T1000 (cell line): ENCODE results near the gene UBE2K.
"Not testable (repeated sequence)": the region's sequence is repeated elsewhere in the genome, so short reads cannot be mapped to it uniquely, and the experiment has no call there.

Experiments
- DNase-seq: peaks from one replicate; lab custom pipeline; 2025; ENCODE audit warnings: mixed read lengths; lab: John Stamatoyannopoulos, UW

UBE2K gene

DNA sequence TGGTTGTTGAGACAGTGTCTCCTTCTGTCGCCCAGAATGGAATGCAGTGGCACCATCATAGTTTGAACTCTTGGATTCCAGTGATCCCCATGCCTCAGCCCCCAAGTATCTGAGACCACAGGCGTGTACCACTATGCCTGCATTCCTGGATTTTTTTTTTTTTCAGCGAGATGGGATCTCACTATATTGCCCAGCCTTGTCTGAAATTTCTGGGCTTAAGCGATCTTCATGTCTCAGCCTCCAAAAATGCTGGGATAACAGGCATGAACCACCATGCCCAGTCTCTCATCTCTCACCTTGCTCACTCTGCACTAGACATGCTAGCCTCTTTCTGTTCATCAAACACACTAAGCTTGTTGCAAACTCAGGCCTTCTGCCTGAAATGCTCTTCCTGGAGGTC lies 104.1 kb downstream of the UBE2K start:
- no peak for DNase-seq

GRCh38 chr4:39808231-39808749 lies 110.4 kb downstream of the UBE2K start:
- no peak for DNase-seq

- no peak for DNase-seq
These were observed 114.6 kb downstream of the UBE2K start for GRCh38 chr4:39812500-39812899.

DNA sequence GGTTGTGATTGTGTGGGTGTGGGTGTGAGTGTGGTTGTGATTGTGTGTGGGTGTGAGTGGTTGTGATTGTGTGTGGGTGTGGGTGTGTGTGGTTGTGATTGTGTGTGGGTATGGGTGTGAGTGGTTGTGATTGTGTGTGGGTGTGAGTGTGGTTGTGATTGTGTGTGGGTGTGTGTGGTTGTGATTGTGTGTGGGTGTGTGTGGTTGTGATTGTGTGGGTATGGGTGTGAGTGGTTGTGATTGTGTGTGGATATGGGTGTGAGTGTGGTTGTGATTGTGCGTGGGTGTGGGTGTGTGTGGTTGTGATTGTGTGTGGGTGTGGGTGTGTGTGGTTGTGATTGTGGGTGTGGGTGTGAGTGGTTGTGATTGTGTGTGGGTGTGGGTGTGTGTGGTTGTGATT lies 115.1 kb downstream of the UBE2K start:
- DNase-seq = not testable (repeated sequence)

DNA sequence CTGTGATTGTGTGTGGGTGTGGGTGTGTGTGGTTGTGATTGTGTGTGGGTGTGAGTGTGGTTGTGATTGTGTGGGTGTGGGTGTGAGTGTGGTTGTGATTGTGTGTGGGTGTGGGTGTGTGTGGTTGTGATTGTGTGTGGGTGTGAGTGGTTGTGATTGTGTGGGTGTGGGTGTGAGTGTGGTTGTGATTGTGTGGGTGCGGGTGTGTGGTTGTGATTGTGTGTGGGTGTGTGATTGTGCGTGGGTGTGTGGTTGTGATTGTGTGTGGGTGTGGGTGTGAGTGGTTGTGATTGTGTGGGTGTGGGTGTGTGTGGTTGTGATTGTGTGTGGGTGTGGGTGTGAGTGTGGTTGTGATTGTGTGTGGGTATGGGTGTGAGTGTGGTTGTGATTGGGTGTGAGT lies 115.8 kb downstream of the UBE2K start:
- DNase-seq = not testable (repeated sequence)

- peak; percentile 84 for DNase-seq
These were observed 116.7 kb downstream of the UBE2K start for GRCh38 chr4:39814403-39815185.

DNA sequence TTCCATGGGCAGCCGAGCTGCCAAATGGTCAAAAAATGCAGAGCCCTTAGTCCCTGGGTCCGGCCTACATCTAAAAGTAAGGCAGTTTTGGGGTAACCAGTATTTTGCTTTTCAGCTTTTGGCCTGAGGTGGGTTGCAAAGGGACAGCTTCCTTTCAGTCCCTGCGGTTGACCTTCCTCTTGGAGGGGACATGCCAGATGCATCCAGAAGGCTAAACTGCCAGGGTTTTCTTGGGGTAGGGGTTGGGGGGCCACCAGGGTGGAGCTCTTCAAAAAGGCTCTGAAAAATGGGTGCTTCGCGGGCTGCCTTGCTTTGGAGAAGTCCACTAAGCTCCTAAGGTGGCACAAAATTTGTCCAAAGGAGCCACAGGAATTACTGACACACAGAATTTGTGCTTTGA lies 120.7 kb downstream of the UBE2K start:
- no peak for DNase-seq

- no peak for DNase-seq
These were observed 122.2 kb downstream of the UBE2K start for GRCh38 chr4:39820186-39820585.

- DNase-seq = no peak
These were observed 124.0 kb downstream of the UBE2K start for GRCh38 chr4:39821951-39822350.

GRCh38 chr4:39822662-39823061 lies 124.7 kb downstream of the UBE2K start:
- no peak for DNase-seq

DNA sequence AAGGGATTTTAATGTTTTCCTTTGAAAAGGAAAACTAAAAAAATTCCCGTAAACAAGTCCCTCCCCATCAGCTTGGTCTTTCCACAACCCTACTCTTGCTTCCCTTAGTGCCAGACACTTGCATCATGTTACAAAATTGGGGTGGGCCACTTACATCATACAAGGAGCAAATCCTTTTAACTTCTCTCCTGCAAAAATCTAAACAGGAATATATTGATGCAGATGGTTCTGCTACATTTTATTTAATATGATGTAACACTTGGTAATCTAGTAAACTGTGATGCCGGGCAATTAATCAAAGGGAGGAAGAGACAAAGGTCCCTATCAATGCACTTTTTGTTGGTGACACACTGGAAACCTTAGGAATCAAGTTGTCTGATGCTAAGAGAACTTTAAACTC lies 125.3 kb downstream of the UBE2K start:
- no peak for DNase-seq

DNA sequence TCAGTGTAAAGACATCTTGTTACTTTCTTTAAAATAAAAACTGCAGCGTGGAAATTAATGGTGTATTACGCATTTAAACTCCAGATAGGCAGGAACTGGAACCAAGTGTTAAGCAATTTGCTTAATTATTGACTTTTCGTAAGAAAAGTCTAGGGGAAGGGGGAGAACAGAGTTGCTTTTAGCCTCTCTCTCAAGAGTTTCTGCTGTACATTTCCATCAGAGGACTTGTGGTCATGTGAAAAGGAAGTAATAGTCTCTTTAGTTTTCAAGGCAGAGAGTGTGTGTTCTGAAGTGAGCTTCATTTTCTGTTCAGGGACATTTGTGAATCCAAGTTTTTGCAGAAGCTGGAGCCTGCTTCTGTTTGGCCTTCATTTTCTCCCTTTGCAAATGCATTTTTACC lies 127.2 kb downstream of the UBE2K start:
- no peak for DNase-seq

GRCh38 chr4:39825741-39826231 lies 127.8 kb downstream of the UBE2K start:
- DNase-seq = no peak
